Stimulated activated naive CD8-positive, alpha-beta T cell treated with anti-CD3 and anti-CD28 coated beads, Interleukin-15, amount 100 ng/mL, for 72 hours (primary cell): ENCODE results near the gene ZSCAN10.
"Not testable (repeated sequence)": the region's sequence is repeated elsewhere in the genome, so short reads cannot be mapped to it uniquely, and the experiment has no call there.

Experiments
- ATAC-seq: fragments of 150-1000 bp; cut with Tn5 transposase; 2 replicates; pipeline ENCODE4 v1.10.0; 2021; ENCODE audit warnings: mild to moderate bottlenecking, moderate library complexity
- DNase-seq, 2 donors: peaks; one replicate each; pipeline ENCODE4 v3.0.0; 2021 to 2022
- H3K27ac Mint-ChIP-seq, 2 donors: one replicate each; pipeline ENCODE4 v1.8.0; 2022; ENCODE audit warnings: mild to moderate bottlenecking in 2 of 2, mixed read lengths in 2 of 2, moderate library complexity in 2 of 2
- H3K27me3 Mint-ChIP-seq: one replicate; pipeline ENCODE4 v1.8.0; 2022; ENCODE audit warnings: mixed read lengths
- H3K4me1 Mint-ChIP-seq: one replicate; pipeline ENCODE4 v1.8.0; 2022; ENCODE audit warnings: mild to moderate bottlenecking, mixed read lengths
- H3K4me3 Mint-ChIP-seq, 2 donors: one replicate each; pipeline ENCODE4 v1.8.0; 2022; ENCODE audit warnings: mild to moderate bottlenecking in 2 of 2, mixed read lengths in 2 of 2, moderate library complexity in 1 of 2
- H3K9me3 Mint-ChIP-seq, 2 donors: one replicate each; pipeline ENCODE4 v1.8.0; 2022; ENCODE audit warnings: mixed read lengths in 2 of 2

The ZSCAN10 gene

DNA sequence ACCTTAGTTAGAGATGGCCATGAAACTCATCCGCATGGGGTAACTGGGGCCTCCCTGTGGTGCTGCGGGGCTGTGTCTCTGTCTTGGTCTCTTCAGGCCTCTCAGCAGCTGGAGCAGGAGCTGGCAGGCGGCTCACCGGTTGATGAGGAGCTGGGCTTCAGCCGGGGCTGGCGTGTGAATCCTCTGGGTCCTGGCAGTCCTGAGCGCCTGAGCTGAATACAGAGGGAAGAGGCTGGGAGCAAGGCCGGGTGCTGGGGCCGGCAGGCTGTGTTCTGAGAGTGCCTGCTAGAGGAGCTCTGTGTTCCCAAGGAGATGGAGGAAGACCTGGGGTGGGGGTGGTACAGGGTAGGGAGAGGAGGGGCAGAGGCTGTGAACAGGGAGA, 43.4 kb downstream of the ZSCAN10 start:
- H3K4me3 Mint-ChIP-seq: peak overlapping the region; percentile 61 to 71
- not testable (repeated sequence) for H3K9me3 Mint-ChIP-seq, ATAC-seq, H3K27me3 Mint-ChIP-seq, DNase-seq
- H3K27ac Mint-ChIP-seq: peak overlapping the region in 1 of 2 donors; percentile 90
- peaks cover 75% of the 10 kb centered on the region for H3K4me1 Mint-ChIP-seq

DNA sequence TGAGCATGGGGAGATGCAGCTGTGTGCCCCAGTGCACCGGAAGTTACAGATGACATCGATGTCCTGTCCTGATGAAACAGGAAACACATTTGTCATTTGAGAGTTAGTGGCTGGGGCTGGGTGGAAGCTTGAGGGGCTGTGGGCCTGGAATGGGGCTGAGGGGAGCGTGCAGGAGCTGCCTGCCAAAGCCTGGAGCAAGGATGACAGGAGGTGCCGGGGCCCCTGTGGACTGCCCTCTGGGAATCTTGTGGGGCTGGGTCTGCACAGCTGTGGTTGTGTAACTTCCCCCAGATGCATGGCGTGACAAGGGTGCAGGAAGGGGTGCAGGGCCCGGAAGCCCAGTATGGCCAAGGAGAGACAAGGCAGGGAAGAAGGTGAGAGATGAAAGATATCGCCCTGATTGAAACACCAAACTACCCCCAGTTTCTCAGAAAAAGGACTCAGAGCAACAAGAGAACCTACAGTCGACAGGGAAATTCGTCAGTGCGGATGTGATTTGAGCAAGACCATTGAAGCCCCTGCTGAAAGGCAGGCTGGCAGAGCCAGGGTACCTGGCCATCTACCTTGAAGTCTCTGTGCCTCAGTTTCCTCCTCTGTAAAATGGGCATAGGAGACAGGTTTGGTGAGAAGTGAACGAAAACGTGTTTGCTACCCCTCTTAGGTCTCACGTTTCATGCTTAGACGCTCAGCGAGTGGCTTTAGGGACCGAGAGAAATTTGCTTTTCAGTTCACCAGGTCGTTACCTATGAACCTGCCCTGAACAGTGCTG, 43.9 kb downstream of the ZSCAN10 start:
- Mint-ChIP-seq H3K4me3 (peak overlapping the region; percentile 61 to 71), H3K9me3 (no peaks in the 10 kb centered on the region), H3K27me3 (no peaks in the 10 kb centered on the region), H3K4me1 (peaks cover 71% of the 10 kb centered on the region), H3K27ac (peak overlapping the region; percentile 89 to 90)
- peak; percentile 29 for ATAC-seq
- peak in 1 of 2 donors; percentile 56 for DNase-seq

DNA sequence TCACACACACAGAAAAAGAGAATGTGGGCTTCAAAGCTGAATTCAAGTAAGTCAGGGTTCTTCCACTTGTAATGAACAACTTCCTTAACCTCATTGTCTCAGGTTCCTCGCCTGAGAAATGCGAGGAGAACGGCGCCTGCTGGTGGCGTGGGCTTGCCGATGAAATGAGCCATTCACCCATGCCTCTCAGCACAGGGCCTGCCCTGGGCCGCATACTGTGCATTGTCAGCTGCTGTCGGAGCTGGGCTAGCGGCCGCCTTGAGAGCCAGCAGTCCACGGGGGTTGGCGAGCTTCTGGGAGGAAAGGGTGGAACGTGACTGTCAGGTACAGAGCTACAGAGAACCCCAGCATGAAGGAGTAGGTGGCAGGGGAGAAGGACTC, 45.8 kb downstream of the ZSCAN10 start:
- ATAC-seq: peak; percentile 21
- not testable (repeated sequence) for H3K9me3 Mint-ChIP-seq, H3K4me3 Mint-ChIP-seq, DNase-seq, H3K27me3 Mint-ChIP-seq
- Mint-ChIP-seq H3K27ac (peak overlapping the region in 1 of 2 donors; percentile 89), H3K4me1 (peaks cover 71% of the 10 kb centered on the region)

DNA sequence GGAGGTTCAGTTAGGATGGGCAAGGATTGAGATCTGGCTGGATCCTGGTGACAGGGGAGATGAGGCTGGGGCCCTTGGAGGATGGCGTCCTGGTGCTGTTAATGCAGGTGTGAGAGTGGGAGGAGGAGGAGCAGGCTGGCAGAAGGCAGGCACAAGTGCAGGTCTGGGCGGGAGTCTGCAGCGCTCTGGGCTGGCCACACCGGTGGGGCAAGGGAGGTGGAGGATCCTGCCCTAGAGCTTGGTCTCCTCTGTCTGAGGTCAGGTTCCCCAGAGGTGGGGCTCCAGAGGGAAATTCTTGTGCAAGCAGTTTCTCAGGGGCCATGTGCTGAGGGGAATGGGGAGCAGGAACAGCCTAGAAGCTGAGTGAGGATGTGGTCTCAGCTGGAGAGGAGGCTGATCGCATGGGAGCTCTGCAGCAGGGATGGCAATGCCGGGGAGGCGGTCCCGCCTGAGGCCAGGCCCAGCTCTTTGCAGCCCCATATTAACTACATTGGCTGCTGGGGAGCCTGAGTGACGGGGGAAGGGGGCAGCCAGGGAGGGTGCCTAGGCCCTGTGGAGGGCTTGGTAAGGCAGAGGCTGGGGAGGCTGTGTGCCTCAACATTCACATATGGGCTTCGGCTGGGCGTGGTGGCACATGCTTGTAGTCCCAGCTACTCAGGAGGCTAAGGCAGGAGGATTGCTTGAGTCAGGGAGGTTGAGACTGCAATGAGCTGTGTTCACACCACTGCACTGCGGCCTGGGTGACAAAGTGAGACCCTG, 46.3 kb downstream of the ZSCAN10 start:
- peak; percentile 61 for ATAC-seq
- not testable (repeated sequence) for DNase-seq, H3K4me3 Mint-ChIP-seq, H3K9me3 Mint-ChIP-seq
- peaks cover 16% of the 10 kb centered on the region for H3K27me3 Mint-ChIP-seq
- peaks cover 75% of the 10 kb centered on the region for H3K4me1 Mint-ChIP-seq
- H3K27ac Mint-ChIP-seq: peak overlapping the region in 1 of 2 donors; percentile 85

DNA sequence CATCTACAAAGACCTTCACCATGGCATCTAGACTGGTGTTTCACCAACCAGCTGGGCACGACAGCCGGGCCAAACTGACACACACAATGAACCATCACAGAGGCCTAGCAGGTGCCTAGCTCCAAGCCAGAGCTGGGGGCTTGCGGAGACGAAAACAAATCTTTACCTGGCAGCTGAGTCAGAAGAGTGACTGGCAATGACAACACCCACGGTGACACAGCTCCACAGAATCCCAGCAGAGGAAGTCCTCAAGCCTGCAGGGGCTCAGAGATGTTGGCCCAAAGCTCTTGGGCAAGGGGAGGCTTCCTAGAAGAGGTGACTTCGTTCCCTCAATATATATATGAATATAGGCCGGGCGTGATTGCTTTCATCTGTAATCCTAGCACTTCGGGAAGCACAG, 47.6 kb downstream of the ZSCAN10 start:
- H3K27me3 Mint-ChIP-seq: peaks cover 28% of the 10 kb centered on the region
- H3K4me1 Mint-ChIP-seq: peaks cover 68% of the 10 kb centered on the region
- no peaks in the 10 kb centered on the region for H3K9me3 Mint-ChIP-seq
- no peak overlapping the region for H3K4me3 Mint-ChIP-seq
- ATAC-seq (no peak), DNase-seq (no peak)
- H3K27ac Mint-ChIP-seq: no peak overlapping the region

DNA sequence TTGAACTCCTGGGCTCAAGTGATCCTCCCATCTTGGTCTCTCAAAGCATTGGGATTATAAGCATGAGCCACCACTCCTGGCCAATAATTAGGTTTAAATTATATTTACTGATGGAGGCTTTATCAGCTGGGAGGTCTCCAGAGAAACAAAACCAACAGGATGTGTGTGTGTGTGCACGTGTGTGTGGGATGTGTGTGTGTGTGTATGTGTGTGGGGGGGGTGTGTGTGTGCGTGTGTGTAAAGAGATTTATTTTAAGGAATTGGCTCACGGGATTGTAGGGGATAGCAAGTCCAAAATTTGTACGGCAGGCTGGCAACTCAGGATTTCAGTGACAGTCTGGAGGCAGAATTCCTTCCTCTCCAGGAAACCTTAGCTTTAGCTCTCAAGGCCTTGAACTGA, 48.1 kb downstream of the ZSCAN10 start:
- ATAC-seq: no peak
- H3K27ac Mint-ChIP-seq: no peak overlapping the region
- H3K4me3 Mint-ChIP-seq: no peak overlapping the region

DNA sequence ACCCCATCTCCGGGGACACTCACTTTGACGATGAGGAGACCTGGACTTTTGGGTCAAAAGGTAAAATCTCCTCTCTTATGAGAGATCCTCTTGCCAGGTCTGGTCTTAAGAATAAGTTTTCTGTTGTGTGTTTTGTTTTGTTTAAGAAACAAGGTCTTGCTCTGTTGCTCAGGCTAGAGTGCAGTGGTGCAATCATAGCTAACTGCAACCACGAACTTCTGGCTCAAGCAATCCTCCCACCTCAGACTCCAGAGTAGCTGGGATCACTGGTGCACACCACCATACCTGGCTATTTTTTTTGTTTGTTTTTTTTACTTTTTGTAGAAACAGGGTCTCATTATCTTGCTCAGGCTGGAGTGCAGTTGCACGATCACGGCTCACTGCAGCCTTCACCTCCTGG, 48.6 kb downstream of the ZSCAN10 start:
- H3K4me1 Mint-ChIP-seq: peaks cover 65% of the 10 kb centered on the region
- no peak overlapping the region for H3K4me3 Mint-ChIP-seq
- H3K27me3 Mint-ChIP-seq: peaks cover 33% of the 10 kb centered on the region
- ATAC-seq: no peak
- peak overlapping the region in 1 of 2 donors; percentile 35 for H3K27ac Mint-ChIP-seq
- no peaks in the 10 kb centered on the region for H3K9me3 Mint-ChIP-seq
- DNase-seq: no peak

More for the DNA sequence above, 48.1 kb downstream of the ZSCAN10 start:
- DNase-seq: no peak
- H3K9me3 Mint-ChIP-seq: no peaks in the 10 kb centered on the region
- peaks cover 65% of the 10 kb centered on the region for H3K4me1 Mint-ChIP-seq
- H3K27me3 Mint-ChIP-seq: peaks cover 28% of the 10 kb centered on the region

DNA sequence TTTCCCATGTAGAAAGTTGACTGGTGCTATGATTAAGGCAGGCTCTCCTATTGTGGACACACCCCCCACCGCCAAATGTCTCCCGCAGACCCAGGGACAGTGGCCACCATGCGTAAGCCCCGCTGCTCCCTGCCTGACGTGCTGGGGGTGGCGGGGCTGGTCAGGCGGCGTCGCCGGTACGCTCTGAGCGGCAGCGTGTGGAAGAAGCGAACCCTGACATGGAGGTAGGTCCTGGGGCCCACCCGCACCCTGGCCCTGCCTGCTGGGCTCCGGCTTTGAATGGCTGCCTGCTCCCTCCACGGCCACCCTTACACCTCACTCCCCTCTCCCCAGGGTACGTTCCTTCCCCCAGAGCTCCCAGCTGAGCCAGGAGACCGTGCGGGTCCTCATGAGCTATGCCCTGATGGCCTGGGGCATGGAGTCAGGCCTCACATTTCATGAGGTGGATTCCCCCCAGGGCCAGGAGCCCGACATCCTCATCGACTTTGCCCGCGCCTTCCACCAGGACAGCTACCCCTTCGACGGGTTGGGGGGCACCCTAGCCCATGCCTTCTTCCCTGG, 49.1 kb downstream of the ZSCAN10 start:
- DNase-seq (no peak), ATAC-seq (no peak)
- Mint-ChIP-seq H3K27me3 (peaks cover 38% of the 10 kb centered on the region), H3K9me3 (no peaks in the 10 kb centered on the region), H3K27ac (no peak overlapping the region), H3K4me3 (no peak overlapping the region), H3K4me1 (peaks cover 65% of the 10 kb centered on the region)

DNA sequence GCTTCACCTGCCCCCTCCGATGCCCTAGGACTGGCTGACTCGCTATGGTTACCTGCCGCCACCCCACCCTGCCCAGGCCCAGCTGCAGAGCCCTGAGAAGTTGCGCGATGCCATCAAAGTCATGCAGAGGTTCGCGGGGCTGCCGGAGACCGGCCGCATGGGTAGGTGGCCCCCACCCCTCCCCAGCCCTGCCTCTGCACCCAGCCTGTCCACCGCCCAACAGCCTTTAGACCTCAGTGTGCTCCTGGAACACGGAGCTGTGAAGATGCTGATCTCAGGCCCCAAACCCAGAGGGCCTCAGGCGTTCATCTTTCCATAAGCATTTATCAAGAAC, 51.7 kb downstream of the ZSCAN10 start:
- DNase-seq: no peak
- peak overlapping the region in 1 of 2 donors; percentile 40 for H3K4me3 Mint-ChIP-seq
- peak; percentile 20 for ATAC-seq
- peaks cover 64% of the 10 kb centered on the region for H3K27me3 Mint-ChIP-seq
- no peak overlapping the region for H3K27ac Mint-ChIP-seq
- H3K4me1 Mint-ChIP-seq: peaks cover 51% of the 10 kb centered on the region
- no peaks in the 10 kb centered on the region for H3K9me3 Mint-ChIP-seq

DNA sequence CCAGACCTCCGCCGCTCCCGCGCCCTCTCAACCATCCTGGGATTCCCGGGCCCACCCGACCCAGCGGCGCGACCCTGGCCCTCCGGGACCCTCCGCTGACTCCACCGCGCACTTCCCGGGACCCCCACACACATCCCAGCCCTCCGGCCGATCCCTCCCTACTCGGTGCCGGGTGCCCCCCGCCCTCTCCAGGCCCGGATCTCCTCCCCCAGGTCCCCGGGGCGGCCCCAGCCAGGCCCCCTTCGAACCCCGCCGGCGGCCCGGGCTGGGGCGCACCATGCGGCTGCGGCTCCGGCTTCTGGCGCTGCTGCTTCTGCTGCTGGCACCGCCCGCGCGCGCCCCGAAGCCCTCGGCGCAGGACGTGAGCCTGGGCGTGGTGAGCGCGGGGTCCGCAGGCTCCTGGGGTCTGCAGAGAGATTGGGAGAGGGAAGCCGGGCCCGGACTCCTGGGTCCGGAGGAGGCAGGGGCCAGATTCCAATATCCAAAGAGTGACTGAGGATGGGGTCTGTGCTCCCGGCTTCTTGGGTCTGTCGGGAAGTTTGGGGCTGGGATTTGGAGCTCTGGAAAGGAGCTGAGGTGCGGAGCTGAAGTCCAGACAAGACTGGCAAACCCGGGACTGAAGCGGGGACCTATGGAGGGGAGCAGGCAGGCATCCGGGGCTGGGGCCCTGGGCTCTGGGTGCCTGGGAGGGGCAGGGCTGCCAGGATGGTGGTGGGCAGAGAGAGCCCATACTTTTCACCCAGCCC, 52.3 kb downstream of the ZSCAN10 start:
- DNase-seq: no peak
- peak; percentile 43 for ATAC-seq
- peak overlapping the region in 1 of 2 donors; percentile 82 for H3K27ac Mint-ChIP-seq
- peaks cover 47% of the 10 kb centered on the region for H3K4me1 Mint-ChIP-seq
- peaks cover 70% of the 10 kb centered on the region for H3K27me3 Mint-ChIP-seq
- no peaks in the 10 kb centered on the region for H3K9me3 Mint-ChIP-seq
- H3K4me3 Mint-ChIP-seq: peak overlapping the region; percentile 37 to 40

DNA sequence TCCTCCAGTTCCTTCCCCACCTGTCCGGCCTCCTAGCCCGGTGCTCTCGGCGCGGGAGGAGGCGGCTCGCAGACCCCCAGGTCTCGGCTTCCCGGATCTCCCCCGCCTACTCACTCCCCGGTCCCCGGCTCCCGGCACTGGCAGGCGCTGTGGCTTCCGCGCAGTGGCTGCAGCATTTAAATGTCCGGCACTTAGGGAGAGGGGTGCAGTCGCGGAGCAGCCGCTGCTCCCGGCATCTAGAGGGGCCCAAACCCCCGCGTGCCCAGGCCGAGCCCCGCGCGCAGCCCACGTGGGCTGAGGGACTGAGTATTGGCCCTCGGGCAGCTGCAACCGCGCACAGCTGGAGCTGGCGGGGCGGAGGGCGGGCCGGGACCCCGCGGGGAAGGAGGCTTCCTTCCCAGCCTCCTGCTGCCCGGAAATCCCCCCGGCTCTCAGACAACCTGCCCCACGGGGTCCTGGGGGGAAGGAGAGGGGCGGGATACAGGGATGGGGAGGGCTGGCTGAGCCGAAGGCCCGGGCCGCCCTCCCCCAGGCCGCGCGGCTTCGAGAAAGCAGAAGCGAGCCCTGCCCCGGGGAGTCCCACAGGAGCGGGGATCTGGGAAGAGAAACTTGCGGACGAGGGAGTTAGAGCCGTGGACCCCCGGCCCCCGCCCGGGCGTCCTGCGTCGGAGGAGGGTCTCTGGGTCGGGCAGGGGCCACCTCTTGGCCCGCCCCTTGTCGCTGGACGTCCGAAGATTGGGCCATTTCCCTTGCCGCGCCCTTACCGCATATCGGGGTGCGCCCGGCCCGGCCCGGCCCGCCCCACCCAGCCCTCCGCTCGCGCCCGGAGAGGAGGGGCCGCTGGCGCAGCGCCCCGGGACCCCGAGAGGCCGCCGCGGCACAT, 53.1 kb downstream of the ZSCAN10 start, which contains the start of gene MMP25:
TSS of gene MMP25 (plus strand) at position 804 of the 883 bp plus-strand sequence. CDS start 357 bp downstream, outside the sequence.
- Mint-ChIP-seq H3K27ac (peak within 1 kb of the TSS in 1 of 2 donors; percentile 82), H3K4me1 (peaks cover 41% of the 10 kb centered on the region), H3K27me3 (peaks cover 76% of the 10 kb centered on the region), H3K4me3 (peak within 1 kb of the TSS; percentile 81 to 85), H3K9me3 (no peaks in the 10 kb centered on the region)
- DNase-seq: peak in 1 of 2 donors; percentile 32
- ATAC-seq: peak; percentile 62

DNA sequence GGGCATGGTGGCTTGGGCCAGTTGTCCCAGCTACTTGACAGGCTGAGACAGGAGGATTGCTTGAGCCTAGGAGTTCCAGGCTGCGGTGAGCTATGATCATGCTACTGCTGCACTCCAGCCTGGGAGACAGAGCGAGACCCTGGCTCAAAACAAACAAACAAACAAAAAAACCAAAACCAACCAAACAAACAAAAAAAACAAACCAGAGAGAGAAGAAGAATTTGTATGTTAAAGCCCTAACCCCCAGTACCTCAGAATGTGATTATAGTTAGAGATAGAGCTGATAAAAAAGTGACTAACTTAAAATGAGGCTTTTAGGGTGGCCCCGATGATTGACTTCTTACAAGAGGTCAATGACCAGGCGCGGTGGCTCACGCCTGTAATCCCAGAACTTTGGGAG, 54.4 kb downstream of the ZSCAN10 start:
- no peaks in the 10 kb centered on the region for H3K9me3 Mint-ChIP-seq
- H3K27me3 Mint-ChIP-seq: peaks cover 89% of the 10 kb centered on the region
- DNase-seq: no peak
- peaks cover 36% of the 10 kb centered on the region for H3K4me1 Mint-ChIP-seq
- no peak for ATAC-seq
- H3K4me3 Mint-ChIP-seq: peak overlapping the region; percentile 81 to 85
- H3K27ac Mint-ChIP-seq: peak overlapping the region in 1 of 2 donors; percentile 46

DNA sequence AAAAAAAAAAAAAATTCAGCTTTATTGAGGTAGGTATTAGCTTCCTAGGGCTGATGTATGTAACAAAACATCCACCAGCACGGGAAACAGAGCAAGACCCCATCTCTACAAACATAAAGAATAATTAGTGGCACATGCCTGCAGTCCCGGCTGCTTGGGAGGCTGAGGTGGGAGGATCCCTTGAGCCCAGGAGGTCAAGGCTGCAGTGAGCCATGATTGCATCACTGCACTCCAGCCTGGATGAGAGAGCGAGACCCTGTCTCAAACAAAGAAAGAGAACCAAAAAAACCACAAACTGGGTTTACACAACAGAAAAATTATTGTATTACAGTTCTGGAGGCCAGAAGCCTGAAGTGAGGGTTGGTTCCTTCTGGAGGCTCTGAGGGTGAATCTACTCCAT, 56.7 kb downstream of the ZSCAN10 start:
- ATAC-seq: no peak
- peaks cover 93% of the 10 kb centered on the region for H3K27me3 Mint-ChIP-seq
- no peaks in the 10 kb centered on the region for H3K9me3 Mint-ChIP-seq
- H3K27ac Mint-ChIP-seq: no peak overlapping the region
- H3K4me3 Mint-ChIP-seq: no peak overlapping the region
- DNase-seq: no peak
- peaks cover 25% of the 10 kb centered on the region for H3K4me1 Mint-ChIP-seq

DNA sequence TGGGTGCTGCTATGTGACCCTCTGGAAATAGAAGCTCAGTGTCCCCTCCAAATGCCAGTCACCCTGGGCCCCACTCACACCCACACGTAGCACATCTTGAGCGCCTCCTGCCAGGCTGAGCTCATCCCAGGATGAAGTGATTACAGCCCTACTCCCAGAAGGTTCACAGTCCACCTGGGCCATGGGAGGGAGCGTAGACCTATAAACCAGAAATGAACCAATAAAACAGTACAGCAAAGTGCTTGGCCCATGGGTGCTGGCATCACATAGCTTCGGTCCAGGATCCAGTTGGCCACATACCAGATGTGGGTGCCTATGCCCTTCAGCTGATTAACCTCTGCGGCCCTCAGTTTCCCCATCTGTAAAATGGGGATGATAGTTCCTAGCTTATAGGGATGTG, 60.2 kb downstream of the ZSCAN10 start:
- ATAC-seq (no peak), DNase-seq (no peak)
- H3K27ac Mint-ChIP-seq: no peak overlapping the region
- no peaks in the 10 kb centered on the region for H3K9me3 Mint-ChIP-seq
- no peak overlapping the region for H3K4me3 Mint-ChIP-seq
- peaks cover 15% of the 10 kb centered on the region for H3K4me1 Mint-ChIP-seq
- peaks cover 97% of the 10 kb centered on the region for H3K27me3 Mint-ChIP-seq
